22Rv1 (cell line): ENCODE measurements around the gene SCAMP1.

Experiments used
- CTCF ChIP-seq: fragments of 450-650 bp; IDR thresholded peaks from 2 replicates; pipeline ENCODE4 v1.5.1; 2017; ENCODE audit warnings: mild to moderate bottlenecking
- ZFX ChIP-seq: fragments of 450-650 bp; IDR thresholded peaks from 2 replicates; pipeline ENCODE4 v1.6.1; 2017; ENCODE audit warnings: antibody characterized with exemption, borderline replicate concordance

DNA sequence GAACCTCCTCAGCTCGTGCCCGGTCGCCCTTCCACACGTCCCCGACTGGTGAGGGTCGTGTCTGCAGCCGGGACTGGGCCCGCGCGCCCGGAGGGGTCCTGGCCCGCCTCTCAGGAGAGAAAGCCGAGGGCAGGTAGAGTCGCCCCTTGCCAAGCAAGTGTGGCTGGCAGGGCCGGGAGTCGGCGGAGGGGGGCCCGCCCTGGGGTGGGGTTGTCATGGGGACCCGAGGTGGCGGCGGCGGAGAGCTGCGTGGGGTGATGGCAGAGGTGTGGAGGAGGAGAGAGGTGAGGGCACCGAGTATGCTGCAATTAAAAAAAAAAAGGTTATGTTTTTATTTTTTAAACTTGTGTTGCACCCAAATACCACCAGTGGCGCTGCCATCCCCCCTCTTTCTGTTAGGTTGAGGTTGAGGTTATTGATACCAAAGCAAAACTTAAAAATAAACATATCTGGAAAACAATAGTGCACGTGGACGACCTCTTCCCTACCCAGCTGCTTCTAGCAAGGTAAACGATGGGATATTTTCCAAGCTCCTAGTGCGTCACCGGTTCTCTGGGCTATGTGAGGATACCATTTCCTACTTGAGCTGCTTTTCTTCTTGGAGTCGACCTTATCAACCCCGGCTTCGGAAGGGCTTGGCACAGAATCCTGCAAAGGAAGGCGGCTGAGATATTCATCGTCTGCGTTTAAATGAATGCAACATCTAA is 660 bp downstream of the SCAMP1 start:
- TF ChIP-seq CTCF: peak; percentile 6; the same call in 1 of the 2 replicates
- TF ChIP-seq ZFX: no peak
